H9 (cell line): ENCODE data around the gene STARD3. TPM values are rescaled to one million over a fixed set of nuclear protein-coding genes. Genes with fewer than 3 reads are reported as not detected.

Source experiments
- DNase-seq: peaks from one replicate; pipeline ENCODE4 v3.0.0-alpha.2; 2017
- H2AFZ ChIP-seq: one replicate; pipeline ENCODE4 v1.6.1; 2013; ENCODE audit warnings: mild to moderate bottlenecking, low read length, control low read depth, moderate library complexity
- H2AK5ac ChIP-seq: 2 replicates; pipeline ENCODE4 v1.6.1; 2013; ENCODE audit warnings: low read length, control low read depth, mixed read lengths; ENCODE audit not compliant: insufficient read length
- H2BK120ac ChIP-seq: one replicate; pipeline ENCODE4 v1.6.1; 2013; ENCODE audit warnings: low read depth, mild to moderate bottlenecking, low read length, control low read depth, inconsistent platforms; ENCODE audit not compliant: poor library complexity, severe bottlenecking
- H2BK12ac ChIP-seq: 2 replicates; pipeline ENCODE4 v1.6.1; 2013; ENCODE audit warnings: low read length, control low read depth, mixed read lengths, low read depth; ENCODE audit not compliant: insufficient read length
- H2BK15ac ChIP-seq: 2 replicates; pipeline ENCODE4 v1.6.1; 2013; ENCODE audit warnings: low read depth, low read length, control low read depth
- H2BK20ac ChIP-seq: one replicate; pipeline ENCODE4 v1.6.1; 2013; ENCODE audit warnings: low read depth, mild to moderate bottlenecking, low read length, control low read depth, inconsistent platforms; ENCODE audit not compliant: poor library complexity, severe bottlenecking
- H2BK5ac ChIP-seq: 2 replicates; pipeline ENCODE4 v1.6.1; 2013; ENCODE audit warnings: low read length, control low read depth, mixed read lengths; ENCODE audit not compliant: insufficient read length
- H3K14ac ChIP-seq: 2 replicates; pipeline ENCODE4 v1.6.1; 2013; ENCODE audit warnings: low read length, control low read depth; ENCODE audit not compliant: insufficient read depth
- H3K18ac ChIP-seq: 2 replicates; pipeline ENCODE4 v1.6.1; 2013; ENCODE audit warnings: low read depth, mild to moderate bottlenecking, mixed read lengths, low read length, control low read depth; ENCODE audit not compliant: insufficient read length
- H3K23ac ChIP-seq: 2 replicates; pipeline ENCODE4 v1.6.1; 2013; ENCODE audit warnings: low read length, control low read depth, mixed read lengths, low read depth; ENCODE audit not compliant: insufficient read length
- H3K23me2 ChIP-seq: 2 replicates; pipeline ENCODE4 v1.6.1; 2013; ENCODE audit warnings: low read depth, mild to moderate bottlenecking, mixed read lengths, low read length, control low read depth; ENCODE audit not compliant: insufficient read length, poor library complexity, severe bottlenecking
- H3K27ac ChIP-seq: 2 replicates; pipeline ENCODE4 v1.5.1; 2013; ENCODE audit warnings: low read length, control low read depth, mixed read lengths, low read depth; ENCODE audit not compliant: insufficient read length
- H3K27me3 ChIP-seq: 2 replicates; pipeline ENCODE4 v1.6.1; 2013; ENCODE audit warnings: low read length, control low read depth, inconsistent platforms; ENCODE audit not compliant: insufficient read depth
- H3K4ac ChIP-seq: 2 replicates; pipeline ENCODE4 v1.6.1; 2013; ENCODE audit warnings: low read depth, mild to moderate bottlenecking, control low read depth, inconsistent platforms, low read length, moderate library complexity
- H3K4me1 ChIP-seq: 2 replicates; pipeline ENCODE4 v1.6.1; 2013; ENCODE audit warnings: low read length, control low read depth, inconsistent platforms; ENCODE audit not compliant: insufficient read depth
- H3K4me2 ChIP-seq: 2 replicates; pipeline ENCODE4 v1.6.1; 2013; ENCODE audit warnings: low read length, control low read depth, mixed read lengths; ENCODE audit not compliant: insufficient read length, insufficient read depth
- H3K56ac ChIP-seq: 2 replicates; pipeline ENCODE4 v1.6.1; 2013; ENCODE audit warnings: low read depth, mild to moderate bottlenecking, mixed read lengths, low read length, control low read depth; ENCODE audit not compliant: insufficient read length
- H3K79me1 ChIP-seq: 2 replicates; pipeline ENCODE4 v1.6.1; 2013; ENCODE audit warnings: low read depth, mild to moderate bottlenecking, moderate library complexity, low read length, control low read depth, inconsistent platforms; ENCODE audit not compliant: insufficient read depth, poor library complexity, severe bottlenecking
- H3K79me2 ChIP-seq: 2 replicates; pipeline ENCODE4 v1.6.1; 2013; ENCODE audit warnings: low read length, control low read depth, inconsistent platforms; ENCODE audit not compliant: insufficient read depth
- H3K9ac ChIP-seq: 2 replicates; pipeline ENCODE4 v1.6.1; 2013; ENCODE audit warnings: low read length, control low read depth, mixed read lengths; ENCODE audit not compliant: insufficient read length; ENCODE audit errors: extremely low read depth
- H3K9me3 ChIP-seq: one replicate; pipeline ENCODE4 v1.6.1; 2013; ENCODE audit warnings: low read depth, low read length, inconsistent platforms; ENCODE audit not compliant: control insufficient read depth
- H3T11ph ChIP-seq: one replicate; pipeline ENCODE4 v1.6.1; 2013; ENCODE audit warnings: mild to moderate bottlenecking, low read length, control low read depth, inconsistent platforms
- H4K20me1 ChIP-seq: one replicate; pipeline ENCODE4 v1.6.1; 2013; ENCODE audit not compliant: control insufficient read depth, insufficient read length, insufficient read depth
- H4K5ac ChIP-seq: 2 replicates; pipeline ENCODE4 v1.6.1; 2013; ENCODE audit warnings: low read depth, mild to moderate bottlenecking, mixed read lengths, low read length, control low read depth; ENCODE audit not compliant: insufficient read length
- H4K8ac ChIP-seq: replicated peaks from 2 replicates; pipeline ENCODE4 v1.6.1; 2013; ENCODE audit warnings: low read length, control low read depth, mixed read lengths, low read depth; ENCODE audit not compliant: insufficient read length
- H4K91ac ChIP-seq: 2 replicates; pipeline ENCODE4 v1.6.1; 2013; ENCODE audit warnings: low read depth, mild to moderate bottlenecking, moderate library complexity, mixed read lengths, low read length, control low read depth; ENCODE audit not compliant: insufficient read length
- H3K27ac Mint-ChIP-seq, 3 experiments: 2 replicates in 2 of 3; 3 replicates in 1 of 3; pipeline ENCODE4 v1.8.0; 2020 to 2021; ENCODE audit warnings: mixed read lengths in 3 of 3, mild to moderate bottlenecking in 1 of 3, moderate library complexity in 1 of 3
- H3K27me3 Mint-ChIP-seq: 2 replicates; pipeline ENCODE4 v1.8.0; 2021; ENCODE audit warnings: low read depth, mild to moderate bottlenecking, moderate library complexity, mixed read lengths
- H3K36me3 Mint-ChIP-seq, 3 experiments: 2 replicates in 2 of 3; 3 replicates in 1 of 3; pipeline ENCODE4 v1.8.0; 2020 to 2021; ENCODE audit warnings: low read depth in 3 of 3, mixed read lengths in 3 of 3; ENCODE audit not compliant: insufficient read depth in 1 of 3
- H3K4me1 Mint-ChIP-seq, 2 experiments: 2 replicates each; pipeline ENCODE4 v1.8.0; 2020; ENCODE audit warnings: mixed read lengths in 2 of 2
- H3K4me3 Mint-ChIP-seq, 2 experiments: 2 replicates in 1 of 2; 3 replicates in 1 of 2; pipeline ENCODE4 v1.8.0; 2020 to 2021; ENCODE audit warnings: mild to moderate bottlenecking in 2 of 2, mixed read lengths in 2 of 2, moderate library complexity in 1 of 2
- H3K9me3 Mint-ChIP-seq, 2 experiments: 2 replicates in 1 of 2; 3 replicates in 1 of 2; pipeline ENCODE4 v1.8.0; 2020; ENCODE audit warnings: mild to moderate bottlenecking in 2 of 2, mixed read lengths in 2 of 2, moderate library complexity in 1 of 2
- CTCF ChIP-seq: fragments of 200-600 bp; sonication (generic); conservative IDR thresholded peaks from 3 replicates; pipeline ENCODE4 v1.8.0; 2021; ENCODE audit warnings: antibody characterized with exemption, mild to moderate bottlenecking
- WGBS: extraction: QIAGEN DNeasy Blood & Tissue Kit; methylation state at CpG from one replicate; pipeline ENCODE4 v1.1.7; 2013; ENCODE audit warnings: missing lambda C conversion rate, low lambda C conversion rate, mixed read lengths; ENCODE audit not compliant: insufficient read length; ENCODE audit errors: extremely low coverage; 5-methylcytosine and 5-hydroxymethylcytosine counted together
- total RNA-seq: library from RNA; stranded (reverse); gene quantifications from 2 replicates; pipeline ENCODE4 v1.2.1, GENCODE V29; 2021

Gene STARD3
- total RNA-seq, 1 experiment from 2014 or later: 51.3 TPM

GRCh38 chr17:39660397-39661385, 23.7 kb downstream of the STARD3 start:
- H3K27me3 ChIP-seq: no peaks in the 10 kb centered on the region
- H4K5ac ChIP-seq: no peak overlapping the region
- DNase-seq: no peak
- no peak overlapping the region for H3K56ac ChIP-seq
- H3K23me2 ChIP-seq: no peaks in the 10 kb centered on the region
- H3K23ac ChIP-seq: no peak overlapping the region
- H4K8ac ChIP-seq: no peak overlapping the region
- no peaks in the 10 kb centered on the region for H4K20me1 ChIP-seq
- Mint-ChIP-seq H3K36me3 (peaks cover 6 to 26% (median 11%) of the 10 kb centered on the region in 3 experiments; a peak in 6 of 7 replicates), H3K9me3 (no peaks in the 10 kb centered on the region), H3K4me3 (peak overlapping the region in 1 of 2 experiments; percentile 56; a peak in 1 of 5 replicates), H3K27ac (peak overlapping the region in 2 of 3 experiments; percentile 44 to 94; a peak in 4 of 7 replicates), H3K4me1 (peaks cover 17 to 46% of the 10 kb centered on the region in 2 experiments), H3K27me3 (peaks cover 14% of the 10 kb centered on the region)
- no peak overlapping the region for H3K18ac ChIP-seq
- H3T11ph ChIP-seq: no peak overlapping the region
- no peak overlapping the region for H2BK15ac ChIP-seq
- no peak overlapping the region for H2BK12ac ChIP-seq
- no peak overlapping the region for H4K91ac ChIP-seq
- no peak overlapping the region for H2BK120ac ChIP-seq
- H3K4me1 ChIP-seq: peaks cover 3% of the 10 kb centered on the region; the same call in 1 of the 2 replicates
- no peak overlapping the region for H3K27ac ChIP-seq
- no peak overlapping the region for H3K14ac ChIP-seq
- H2AK5ac ChIP-seq: no peak overlapping the region
- no peaks in the 10 kb centered on the region for H3K79me1 ChIP-seq
- no peak overlapping the region for H2BK20ac ChIP-seq
- H3K79me2 ChIP-seq: no peaks in the 10 kb centered on the region
- H3K9ac ChIP-seq: no peak overlapping the region
- H3K4me2 ChIP-seq: no peak overlapping the region
- WGBS: no CpG with 5 or more reads among the region's 35 CpGs
- no peaks in the 10 kb centered on the region for H3K9me3 ChIP-seq
- H2AFZ ChIP-seq: no peak overlapping the region
- no peak overlapping the region for H2BK5ac ChIP-seq
- H3K4ac ChIP-seq: no peak overlapping the region
- no peak for TF ChIP-seq CTCF
